ENCODE results near the gene CDH23. TPM values are rescaled to one million over a fixed set of nuclear protein-coding genes. Genes with fewer than 3 reads are reported as not detected.

The CDH23 gene
- total and polyA plus RNA-seq, 9 of the 15 experiments (the other 6 are each of a cell fraction or from before 2014, with no cell fraction given) = 0.18 to 1.2 (median 0.47) TPM

DNA sequence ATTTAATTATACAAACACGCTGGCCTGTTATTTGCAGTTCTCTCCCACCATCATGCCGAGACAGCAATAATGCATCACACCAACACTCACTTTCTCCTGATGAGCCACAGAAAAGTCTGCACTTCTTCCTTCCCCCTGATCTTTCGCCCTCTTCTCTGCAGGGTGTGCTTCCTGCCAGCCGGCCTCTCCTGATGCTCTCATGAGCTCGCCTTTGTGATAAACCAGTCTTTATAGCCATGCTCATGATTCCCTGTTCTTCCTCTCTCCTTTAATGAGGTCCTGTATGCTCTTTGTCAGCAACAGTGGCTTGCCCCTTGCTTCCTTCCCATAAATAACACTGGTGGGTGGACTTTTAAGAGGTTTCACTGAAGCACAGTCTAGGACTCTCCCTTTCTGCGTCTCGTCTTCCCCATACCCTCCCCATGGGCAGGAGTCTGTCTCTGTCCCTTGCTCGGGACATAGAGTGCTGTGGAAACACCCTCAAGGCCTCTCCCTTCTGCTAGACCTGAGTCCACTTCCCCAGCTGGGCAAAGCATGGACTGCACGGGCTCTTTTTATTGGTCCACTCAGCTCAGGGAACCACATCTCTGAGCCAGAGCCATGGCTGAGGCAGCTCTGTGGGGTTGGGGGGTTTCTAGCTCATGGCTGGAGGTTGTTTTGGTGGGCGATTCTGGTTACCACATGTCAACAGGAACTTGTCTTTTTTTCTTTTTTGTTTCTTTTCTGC lies 189.0 kb downstream of the CDH23 start:
- FAIRE-seq = peak; percentile 64
- Histone ChIP-seq H3K27me3 (ENCODE audit: control insufficient read depth in 2 of 2, insufficient read depth in 2 of 2, low read length in 2 of 2) (peaks cover 0 to 6% of the 10 kb centered on the region in 2 experiments; a peak in 2 of 5 replicates), H3K4me1 (replicated peaks in 1 of 2; ENCODE audit: control insufficient read depth in 2 of 2, insufficient read depth in 2 of 2, low read length in 2 of 2) (peaks cover 11 to 32% of the 10 kb centered on the region in 2 experiments; a peak in 4 of 5 replicates), H3K4me2 (ENCODE audit: insufficient read depth, low read length) (no peak overlapping the region), H3K9ac (ENCODE audit: insufficient read depth in 1 of 2, low read depth in 2 of 2, low read length in 2 of 2) (0 out of 4 replicates have a peak overlapping the region, but pooled peaks of 1 of the 2 experiments have one; percentile 31), H3K36me3 (ENCODE audit: control insufficient read depth, insufficient read depth, low read length) (no peaks in the 10 kb centered on the region), H3K4me3 (no peak overlapping the region), H3K9me1 (ENCODE audit: control insufficient read depth, insufficient read depth, low read length) (no peaks in the 10 kb centered on the region), H3K9me3 (replicated peaks; ENCODE audit: control insufficient read depth, insufficient read depth, low read depth, low read length) (no peaks in the 10 kb centered on the region), H4K20me1 (replicated peaks; ENCODE audit: control insufficient read depth, insufficient read depth, low read length) (no peaks in the 10 kb centered on the region), H2AFZ (ENCODE audit: low read depth, low read length) (peak overlapping the region; percentile 46; the same call in 1 of the 2 replicates), H3K27ac (ENCODE audit: extremely low read depth, low read depth, low read length) (no peak overlapping the region), H3K79me2 (ENCODE audit: control insufficient read depth, insufficient read depth, low read length) (no peaks in the 10 kb centered on the region)
- intact Hi-C loops (cut with micrococcal nuclease) = no loop called here
- ATAC-seq = no peak
- no TSS peak for BruUV-seq (replicated peaks)
- TF ChIP-seq PRMT5 (CRISPR knock-in tag; IDR thresholded peaks at IDR 0.05) = no peak
- no peak for TF ChIP-seq E4F1 (CRISPR knock-in tag; IDR thresholded peaks at IDR 0.05; ENCODE audit: borderline replicate concordance)
- no peak for TF ChIP-seq ZNF277 (CRISPR knock-in tag; IDR thresholded peaks at IDR 0.05; ENCODE audit: borderline replicate concordance)
- no peak for TF ChIP-seq DDX20 (tag; IDR thresholded peaks at IDR 0.05; ENCODE audit: low read depth)
- no peak for TF ChIP-seq PCBP2 (IDR thresholded peaks at IDR 0.05; ENCODE audit: low read depth, low read length, poor library complexity, severe bottlenecking)
- TF ChIP-seq CSDE1 (IDR thresholded peaks at IDR 0.05) = no peak
- no peak for TF ChIP-seq TAF9B (IDR thresholded peaks at IDR 0.05; ENCODE audit: partially characterized antibody)
- TF ChIP-seq SOX6 (IDR thresholded peaks at IDR 0.05) = no peak
- ChIA-PET POLR2A (interaction anchor here (0.6 to 1.0 kb wide), 4 partner anchors 18 to 398 kb away, joined by 3 to 5 read pairs (median 3); no protein-coding TSS in a partner anchor), CTCF (ENCODE audit: low intra/inter-chr PET ratio) (no interaction called here)
- DNase-seq (ENCODE audit: extremely low read depth in 1 of 4, low spot score in 3 of 4) = no peak
- 34% methylated on average over 10 of the region's 10 CpGs for WGBS (ENCODE audit: insufficient coverage, low coverage, missing lambda C conversion rate)
- in situ Hi-C loops (cut with MboI) = no loop called here
